ENCODE data around the gene ABHD2. TPM values are rescaled to one million over a fixed set of nuclear protein-coding genes. Genes with fewer than 3 reads are reported as not detected.

Gene ABHD2
- total RNA-seq, 2 donors from 2014 or later: 50.8 to 136 TPM

GRCh38 chr15:89142423-89142822 is 54.2 kb downstream of the ABHD2 start:
- Histone ChIP-seq H3K9me3 (no peaks in the 10 kb centered on the region), H3K27ac (peak overlapping the region in 2 of 4 donors; percentile 11 to 16), H3K27me3 (no peaks in the 10 kb centered on the region), H3K36me3 (replicated peaks in 1 of 2; ENCODE audit: insufficient read depth in 1 of 2, low read depth in 2 of 2) (no peaks in the 10 kb centered on the region), H3K4me3 (no peak overlapping the region), H3K4me1 (peaks cover 67% of the 10 kb centered on the region)
- TF ChIP-seq, protein P1, sequence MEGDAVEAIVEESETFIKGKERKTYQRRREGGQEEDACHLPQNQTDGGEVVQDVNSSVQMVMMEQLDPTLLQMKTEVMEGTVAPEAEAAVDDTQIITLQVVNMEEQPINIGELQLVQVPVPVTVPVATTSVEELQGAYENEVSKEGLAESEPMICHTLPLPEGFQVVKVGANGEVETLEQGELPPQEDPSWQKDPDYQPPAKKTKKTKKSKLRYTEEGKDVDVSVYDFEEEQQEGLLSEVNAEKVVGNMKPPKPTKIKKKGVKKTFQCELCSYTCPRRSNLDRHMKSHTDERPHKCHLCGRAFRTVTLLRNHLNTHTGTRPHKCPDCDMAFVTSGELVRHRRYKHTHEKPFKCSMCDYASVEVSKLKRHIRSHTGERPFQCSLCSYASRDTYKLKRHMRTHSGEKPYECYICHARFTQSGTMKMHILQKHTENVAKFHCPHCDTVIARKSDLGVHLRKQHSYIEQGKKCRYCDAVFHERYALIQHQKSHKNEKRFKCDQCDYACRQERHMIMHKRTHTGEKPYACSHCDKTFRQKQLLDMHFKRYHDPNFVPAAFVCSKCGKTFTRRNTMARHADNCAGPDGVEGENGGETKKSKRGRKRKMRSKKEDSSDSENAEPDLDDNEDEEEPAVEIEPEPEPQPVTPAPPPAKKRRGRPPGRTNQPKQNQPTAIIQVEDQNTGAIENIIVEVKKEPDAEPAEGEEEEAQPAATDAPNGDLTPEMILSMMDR (IDR thresholded peaks at IDR 0.05): no peak
- TF ChIP-seq POLR2A (IDR thresholded peaks at IDR 0.05): no peak
- WGBS, 2 donors: 77 to 82% methylated on average over 5 of the region's 5 CpGs
- DNase-seq: no peak
- intact Hi-C loops (cut with DNase I): loop anchor here (5.0 kb wide), 1 partner anchor 35 kb away; no protein-coding TSS in a partner anchor
- ATAC-seq: no peak

- no peak overlapping the region for H3K4me3 ChIP-seq
- 58 to 74% methylated on average over 6 of the region's 6 CpGs for WGBS, 2 donors
- peaks cover 55% of the 10 kb centered on the region for H3K4me1 ChIP-seq
- peak; percentile 84 for ATAC-seq
- DNase-seq: peak in 1 of 4 donors; percentile 55
- H3K27ac ChIP-seq: peak overlapping the region; percentile 16 to 68 (median 50)
- no peaks in the 10 kb centered on the region for H3K27me3 ChIP-seq
- H3K36me3 ChIP-seq (replicated peaks in 1 of 2; ENCODE audit: insufficient read depth in 1 of 2, low read depth in 2 of 2): no peaks in the 10 kb centered on the region
- no peaks in the 10 kb centered on the region for H3K9me3 ChIP-seq
- TF ChIP-seq, protein P1 (IDR thresholded peaks at IDR 0.05): no peak
- no peak for TF ChIP-seq POLR2A (IDR thresholded peaks at IDR 0.05)
- intact Hi-C loops (cut with DNase I): loop anchor here (5.0 kb wide), 1 partner anchor 34 kb away; no protein-coding TSS in a partner anchor
Measured at GRCh38 chr15:89143503-89144162, 55.4 kb downstream of the ABHD2 start.

DNA sequence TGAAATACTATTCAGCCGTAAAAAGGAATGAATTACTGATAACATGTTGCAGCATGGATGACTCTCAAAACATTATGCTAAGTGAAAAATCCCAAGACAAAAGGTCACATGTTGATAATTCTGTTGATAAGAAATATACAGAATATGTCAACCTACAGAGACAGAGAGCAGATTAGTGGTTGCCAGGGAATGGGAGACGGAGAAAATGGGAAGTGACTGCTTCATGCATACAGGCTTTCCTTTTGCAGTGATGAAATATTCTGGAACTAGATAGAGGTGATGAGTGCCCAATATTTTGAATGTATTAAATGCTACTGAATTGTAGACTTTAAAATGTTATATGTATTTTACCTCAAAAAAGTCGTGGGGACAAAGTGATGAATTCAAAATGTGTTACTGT is 56.2 kb downstream of the ABHD2 start:
- intact Hi-C loops (cut with DNase I): loop anchor here (5.0 kb wide), 1 partner anchor 33 kb away; no protein-coding TSS in a partner anchor
- Histone ChIP-seq H3K27me3 (no peaks in the 10 kb centered on the region), H3K4me1 (peaks cover 49% of the 10 kb centered on the region), H3K9me3 (no peaks in the 10 kb centered on the region), H3K36me3 (replicated peaks in 1 of 2; ENCODE audit: insufficient read depth in 1 of 2, low read depth in 2 of 2) (no peaks in the 10 kb centered on the region), H3K4me3 (no peak overlapping the region), H3K27ac (peak overlapping the region in 3 of 4 donors; percentile 16 to 68 (median 61))
- ATAC-seq (no peak), DNase-seq (no peak)
- WGBS, 2 donors: 80 to 91% methylated on average over 3 of the region's 3 CpGs
- TF ChIP-seq POLR2A (IDR thresholded peaks at IDR 0.05): no peak
- TF ChIP-seq, protein P1 (IDR thresholded peaks at IDR 0.05): no peak

GRCh38 chr15:89146366-89146765 is 58.1 kb downstream of the ABHD2 start:
- WGBS, 2 donors: 79 to 83% methylated on average over 5 of the region's 5 CpGs
- H3K9me3 ChIP-seq: no peaks in the 10 kb centered on the region
- no peak for TF ChIP-seq POLR2A (IDR thresholded peaks at IDR 0.05)
- TF ChIP-seq, protein P1 (IDR thresholded peaks at IDR 0.05): no peak
- intact Hi-C loops (cut with DNase I): no loop called here
- peaks cover 53% of the 10 kb centered on the region for H3K4me1 ChIP-seq
- ATAC-seq: no peak
- no peak overlapping the region for H3K4me3 ChIP-seq
- no peak for DNase-seq
- H3K27ac ChIP-seq: no peak overlapping the region
- no peaks in the 10 kb centered on the region for H3K36me3 ChIP-seq (replicated peaks in 1 of 2; ENCODE audit: insufficient read depth in 1 of 2, low read depth in 2 of 2)
- no peaks in the 10 kb centered on the region for H3K27me3 ChIP-seq

DNA sequence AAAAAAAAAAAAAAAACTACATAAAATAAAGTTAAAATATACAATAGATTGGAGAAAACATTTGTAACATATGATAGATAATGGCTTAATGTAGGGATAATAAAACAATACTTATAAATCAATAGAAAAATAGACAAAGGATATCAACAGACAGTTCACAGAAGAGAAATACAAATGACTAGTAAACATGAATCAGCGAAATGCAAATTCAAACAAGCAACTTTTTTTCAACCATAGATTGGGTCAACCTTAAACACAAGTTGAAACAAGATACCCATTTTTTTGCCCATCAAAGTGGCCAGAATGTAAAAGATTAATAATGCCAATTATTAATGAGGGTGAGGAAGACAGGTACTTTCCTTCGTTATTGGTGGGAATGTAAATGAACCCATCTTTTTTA is 59.9 kb downstream of the ABHD2 start:
- H3K9me3 ChIP-seq: no peaks in the 10 kb centered on the region
- H3K27me3 ChIP-seq: no peaks in the 10 kb centered on the region
- H3K4me1 ChIP-seq: peaks cover 42% of the 10 kb centered on the region
- peak overlapping the region in 2 of 4 donors; percentile 21 to 79 for H3K27ac ChIP-seq
- no peak overlapping the region for H3K4me3 ChIP-seq
- peaks cover 7 to 13% of the 10 kb centered on the region in 2 donors for H3K36me3 ChIP-seq (replicated peaks in 1 of 2; ENCODE audit: insufficient read depth in 1 of 2, low read depth in 2 of 2)
- intact Hi-C loops (cut with DNase I): no loop called here
- TF ChIP-seq, protein P1 (IDR thresholded peaks at IDR 0.05): no peak
- no peak for TF ChIP-seq POLR2A (IDR thresholded peaks at IDR 0.05)
- ATAC-seq: no peak
- no peak for DNase-seq
- 70 to 73% methylated on average over 2 of the region's 2 CpGs for whole genome bisulfite sequencing, 2 donors
